GM19328 (cell line): ENCODE data around the gene CD180.

Experiments used
- ATAC-seq: cut with Tn5 transposase; IDR thresholded peaks from one replicate; pipeline ENCODE4 v1.9.1; 2021; ENCODE audit warnings: mild to moderate bottlenecking, moderate library complexity; ENCODE audit not compliant: unreplicated experiment

CD180 gene

GRCh38 chr5:67135381-67135984, 61.1 kb downstream of the CD180 start:
- no peak for ATAC-seq

- no peak for ATAC-seq
Observed at GRCh38 chr5:67133776-67134175, 62.8 kb downstream of the CD180 start.

GRCh38 chr5:67133217-67133616, 63.4 kb downstream of the CD180 start:
- ATAC-seq = no peak

GRCh38 chr5:67129768-67130167, 66.8 kb downstream of the CD180 start:
- no peak for ATAC-seq
